NCI-H2171 treated with DMSO at 0.1 percent for 48 hours (cell line): ENCODE measurements around the gene APOF.
A peak's percentile ranks its signal among the peaks of the same experiment; 100 is the strongest.
"Not testable (repeated sequence)": the region's sequence is repeated elsewhere in the genome, so short reads cannot be mapped to it uniquely, and the experiment has no call there.

Experiments used
- DNase-seq: peaks from one replicate; lab custom pipeline; 2025; lab: John Stamatoyannopoulos, UW

Gene APOF

GRCh38 chr12:56362130-56363059, at the start of gene APOF:
Gene APOF (minus strand): TSS chr12:56362857. CDS start chr12:56362745, 112 bp downstream.
- DNase-seq: no peak

GRCh38 chr12:56411781-56412639, 49.4 kb upstream of the APOF start:
- DNase-seq: no peak

- DNase-seq: no peak
These were observed 48.1 kb upstream of the APOF start for GRCh38 chr12:56410768-56411167.

- DNase-seq: no peak
These were observed 46.3 kb upstream of the APOF start for GRCh38 chr12:56408799-56409417.

GRCh38 chr12:56404227-56404626, 41.6 kb upstream of the APOF start:
- DNase-seq: not testable (repeated sequence)

GRCh38 chr12:56401612-56402011, 39.0 kb upstream of the APOF start:
- DNase-seq: not testable (repeated sequence)

GRCh38 chr12:56401125-56401524, 38.5 kb upstream of the APOF start:
- DNase-seq: not testable (repeated sequence)

- not testable (repeated sequence) for DNase-seq
These were observed 36.8 kb upstream of the APOF start for GRCh38 chr12:56399466-56399865.

- DNase-seq: no peak
These were observed 35.7 kb upstream of the APOF start for GRCh38 chr12:56398324-56398723.

GRCh38 chr12:56392331-56392730, 29.7 kb upstream of the APOF start:
- no peak for DNase-seq

GRCh38 chr12:56391721-56392120, 29.1 kb upstream of the APOF start:
- DNase-seq: no peak

- no peak for DNase-seq
These were observed 26.8 kb upstream of the APOF start for GRCh38 chr12:56389412-56389811.

GRCh38 chr12:56387152-56387736, 24.6 kb upstream of the APOF start:
- peak; percentile 23 for DNase-seq

GRCh38 chr12:56385873-56386272, 23.2 kb upstream of the APOF start:
- DNase-seq: no peak

GRCh38 chr12:56382611-56383010, 20.0 kb upstream of the APOF start:
- no peak for DNase-seq

GRCh38 chr12:56377989-56378316, 15.3 kb upstream of the APOF start:
- DNase-seq: no peak

- no peak for DNase-seq
These were observed 14.8 kb upstream of the APOF start for GRCh38 chr12:56377310-56377988.

GRCh38 chr12:56375598-56376434, 13.2 kb upstream of the APOF start:
- no peak for DNase-seq

GRCh38 chr12:56374726-56375597, 12.3 kb upstream of the APOF start:
- DNase-seq: no peak

- DNase-seq: no peak
These were observed 10.9 kb upstream of the APOF start for GRCh38 chr12:56373515-56373914.
